Mesothelial cell of epicardium (in vitro differentiated cells): ENCODE data around the gene GJB6. TPM values are rescaled to one million over a fixed set of nuclear protein-coding genes. Genes with fewer than 3 reads are reported as not detected.
A peak's percentile ranks its signal among the peaks of the same experiment; 100 is the strongest.

ENCODE experiments used
- DNase-seq, 2 experiments: peaks; one replicate each; pipeline ENCODE4 v3.0.0; 2021; ENCODE audit warnings: low spot score in 2 of 2; ENCODE audit not compliant: unreplicated experiment in 2 of 2
- H3K27ac Mint-ChIP-seq: 2 replicates; pipeline ENCODE4 v1.8.0; 2021; ENCODE audit warnings: mixed read lengths
- H3K27me3 Mint-ChIP-seq: 2 replicates; pipeline ENCODE4 v1.8.0; 2021; ENCODE audit warnings: low read depth, mixed read lengths
- H3K36me3 Mint-ChIP-seq: 2 replicates; pipeline ENCODE4 v1.8.0; 2021; ENCODE audit warnings: mixed read lengths
- H3K4me1 Mint-ChIP-seq: 2 replicates; pipeline ENCODE4 v1.8.0; 2021; ENCODE audit warnings: mixed read lengths
- H3K4me3 Mint-ChIP-seq: 2 replicates; pipeline ENCODE4 v1.8.0; 2021; ENCODE audit warnings: mild to moderate bottlenecking, moderate library complexity, mixed read lengths
- H3K9me3 Mint-ChIP-seq: 2 replicates; pipeline ENCODE4 v1.8.0; 2021; ENCODE audit warnings: mixed read lengths
- CTCF ChIP-seq: fragments of 200-600 bp; sonication (generic); IDR thresholded peaks from one replicate; pipeline ENCODE4 v1.5.0; 2021; ENCODE audit warnings: antibody characterized with exemption; ENCODE audit not compliant: unreplicated experiment
- total RNA-seq: library from RNA; stranded (reverse); gene quantifications from 3 replicates; pipeline ENCODE4 v1.2.1, GENCODE V29; 2021

GJB6 gene
- total RNA-seq, 1 donor from 2014 or later = 32.7 TPM

GRCh38 chr13:20190076-20190475 is 42.0 kb downstream of the GJB6 start:
- DNase-seq = no peak
- no peak overlapping the region for H3K4me3 Mint-ChIP-seq
- peaks cover 41% of the 10 kb centered on the region for H3K27me3 Mint-ChIP-seq
- no peak overlapping the region for H3K27ac Mint-ChIP-seq
- TF ChIP-seq CTCF = no peak
- peaks cover 7% of the 10 kb centered on the region for H3K36me3 Mint-ChIP-seq
- H3K4me1 Mint-ChIP-seq = peaks cover 33% of the 10 kb centered on the region
- H3K9me3 Mint-ChIP-seq = no peaks in the 10 kb centered on the region

GRCh38 chr13:20188667-20189553 is 43.2 kb downstream of the GJB6 start:
- Mint-ChIP-seq H3K27me3 (peaks cover 29% of the 10 kb centered on the region), H3K9me3 (no peaks in the 10 kb centered on the region), H3K4me1 (peaks cover 22% of the 10 kb centered on the region), H3K36me3 (peaks cover 9% of the 10 kb centered on the region), H3K4me3 (no peak overlapping the region), H3K27ac (no peak overlapping the region)
- no peak for DNase-seq
- TF ChIP-seq CTCF = no peak

- Mint-ChIP-seq H3K4me1 (peaks cover 16% of the 10 kb centered on the region), H3K27me3 (peaks cover 18% of the 10 kb centered on the region)
- TF ChIP-seq CTCF = no peak
Measured at GRCh38 chr13:20186771-20187170, 45.3 kb downstream of the GJB6 start.

GRCh38 chr13:20185366-20186056 is 46.6 kb downstream of the GJB6 start:
- H3K36me3 Mint-ChIP-seq = peaks cover 7% of the 10 kb centered on the region
- no peak overlapping the region for H3K27ac Mint-ChIP-seq
- no peak for TF ChIP-seq CTCF
- no peaks in the 10 kb centered on the region for H3K9me3 Mint-ChIP-seq
- H3K4me1 Mint-ChIP-seq = peaks cover 4% of the 10 kb centered on the region
- no peak overlapping the region for H3K4me3 Mint-ChIP-seq
- DNase-seq = no peak
- H3K27me3 Mint-ChIP-seq = peaks cover 6% of the 10 kb centered on the region

More at GRCh38 chr13:20186771-20187170, 45.3 kb downstream of the GJB6 start:
- no peak for DNase-seq
- no peaks in the 10 kb centered on the region for H3K9me3 Mint-ChIP-seq
- H3K4me3 Mint-ChIP-seq = no peak overlapping the region
- H3K36me3 Mint-ChIP-seq = peaks cover 9% of the 10 kb centered on the region
- H3K27ac Mint-ChIP-seq = no peak overlapping the region

GRCh38 chr13:20182231-20182846 is 49.8 kb downstream of the GJB6 start:
- Mint-ChIP-seq H3K27ac (no peak overlapping the region), H3K4me3 (no peak overlapping the region), H3K9me3 (no peaks in the 10 kb centered on the region), H3K4me1 (peaks cover 10% of the 10 kb centered on the region), H3K36me3 (peaks cover 2% of the 10 kb centered on the region), H3K27me3 (no peaks in the 10 kb centered on the region)
- peak; percentile 55 for TF ChIP-seq CTCF
- no peak for DNase-seq
